GM19193 (cell line): ENCODE measurements around the gene PEAR1.

Experiments
- POLR2A ChIP-seq: IDR thresholded peaks from 4 replicates; pipeline ENCODE4 v1.6.1; 2011; ENCODE audit not compliant: insufficient read depth, insufficient read length; ENCODE audit errors: extremely low read depth

PEAR1 gene

DNA sequence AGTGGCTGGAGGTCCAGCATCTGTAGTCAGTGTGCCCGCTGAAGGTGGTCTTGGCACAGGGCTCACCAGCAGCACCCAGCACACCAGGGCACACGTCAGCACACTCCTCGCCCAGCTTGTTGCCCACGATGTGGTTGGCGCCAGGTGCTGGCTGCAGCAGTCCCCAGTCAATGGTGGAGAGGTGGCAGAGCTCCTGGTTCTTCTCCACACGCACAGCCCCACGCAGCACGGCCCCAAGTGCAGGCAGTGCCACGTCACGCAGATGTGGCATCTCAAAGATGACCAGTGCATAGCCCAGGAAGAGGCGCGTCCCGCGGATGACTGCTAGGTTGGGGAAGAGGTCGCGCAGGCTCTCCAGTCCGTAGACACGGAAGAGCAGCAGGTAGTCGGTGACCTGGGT lies 39.8 kb upstream of the PEAR1 start:
- no peak for TF ChIP-seq POLR2A

GRCh38 chr1:156854634-156855033 lies 38.9 kb upstream of the PEAR1 start:
- TF ChIP-seq POLR2A, result no peak

- TF ChIP-seq POLR2A, result no peak
Observed at GRCh38 chr1:156856282-156856785, 37.2 kb upstream of the PEAR1 start.

DNA sequence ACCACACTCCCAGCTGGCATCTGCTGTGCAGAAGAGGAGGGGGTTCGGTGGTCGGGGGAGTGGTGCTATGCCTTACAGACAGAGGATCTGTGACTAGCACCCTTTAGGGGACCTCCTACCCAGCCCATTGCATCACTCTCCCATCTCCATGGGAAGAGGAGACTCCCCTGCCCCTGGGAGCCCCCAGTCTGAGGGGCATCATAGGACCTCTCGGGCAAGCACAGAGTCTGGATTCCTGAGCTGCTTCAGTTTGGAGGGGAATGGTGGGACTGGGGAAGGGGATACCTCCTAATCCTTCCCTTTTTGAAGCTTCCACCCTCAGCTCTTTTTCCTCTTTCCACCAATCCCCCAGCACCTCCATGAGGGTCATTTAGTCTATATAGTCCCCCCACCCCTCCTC lies 36.0 kb upstream of the PEAR1 start:
- TF ChIP-seq POLR2A, result no peak

GRCh38 chr1:156858555-156858956 lies 35.0 kb upstream of the PEAR1 start:
- no peak for TF ChIP-seq POLR2A

- TF ChIP-seq POLR2A, result no peak
Observed at GRCh38 chr1:156858959-156859522, 34.5 kb upstream of the PEAR1 start, which contains the start of gene INSRR. INSRR (minus strand) TSS chr1:156859117; CDS start chr1:156858621, 496 bp downstream.

GRCh38 chr1:156859523-156860112 lies 33.9 kb upstream of the PEAR1 start:
- TF ChIP-seq POLR2A, result no peak

DNA sequence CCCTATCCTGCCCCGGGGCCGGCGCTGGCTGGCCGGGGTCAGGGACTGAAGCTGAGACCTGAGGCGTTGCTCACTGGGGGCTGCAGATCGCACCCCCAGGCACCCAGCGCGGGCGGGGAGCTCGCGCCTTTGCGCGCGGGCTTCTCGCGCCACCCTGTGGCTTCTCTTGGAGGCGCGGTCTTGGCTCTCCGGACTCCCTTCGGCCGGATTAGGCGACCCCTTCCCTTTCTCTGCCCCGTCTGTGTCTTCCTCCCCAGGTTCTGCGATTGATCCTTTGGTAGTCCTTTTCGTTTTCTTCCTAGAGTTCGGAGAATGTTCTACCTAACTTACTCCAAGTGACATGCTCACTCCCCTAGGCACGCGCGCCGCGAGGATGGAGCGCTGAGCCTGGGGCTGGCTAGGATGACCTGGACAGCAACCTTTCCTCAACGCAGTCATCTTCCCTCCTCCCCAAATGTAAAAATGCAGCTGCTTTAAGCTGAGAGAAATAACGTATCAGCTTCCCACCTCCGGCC lies 33.3 kb upstream of the PEAR1 start:
- no peak for TF ChIP-seq POLR2A

GRCh38 chr1:156860628-156861423 lies 32.7 kb upstream of the PEAR1 start, which contains the start of gene NTRK1:
NTRK1 (plus strand) TSS chr1:156860865; CDS start chr1:156860935, 70 bp downstream.
- no peak for TF ChIP-seq POLR2A

GRCh38 chr1:156862584-156862983 lies 30.9 kb upstream of the PEAR1 start:
- no peak for TF ChIP-seq POLR2A

- TF ChIP-seq POLR2A, result no peak
Observed at GRCh38 chr1:156862997-156863599, 30.4 kb upstream of the PEAR1 start.

- no peak for TF ChIP-seq POLR2A
Observed at GRCh38 chr1:156863631-156864030, 29.9 kb upstream of the PEAR1 start.

DNA sequence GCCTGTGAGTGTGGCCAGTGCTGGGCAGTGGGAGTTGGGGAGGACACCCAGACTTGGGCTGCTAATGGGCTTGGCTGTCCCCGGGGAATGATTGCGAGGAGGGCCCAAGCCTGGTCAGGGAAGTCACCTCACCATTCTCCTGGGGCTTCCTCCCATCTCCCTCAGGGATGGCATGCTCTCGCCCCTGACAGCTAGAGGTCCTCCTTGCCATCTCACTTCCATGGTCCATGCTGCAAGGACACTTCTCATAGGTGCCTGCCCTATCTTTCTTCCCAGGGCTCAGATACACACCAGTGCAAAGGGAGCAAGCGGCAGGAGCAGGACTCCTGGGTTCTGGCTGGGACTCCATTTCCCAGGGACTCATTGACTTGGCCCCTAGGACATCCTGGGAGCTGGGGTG lies 28.7 kb upstream of the PEAR1 start:
- no peak for TF ChIP-seq POLR2A

DNA sequence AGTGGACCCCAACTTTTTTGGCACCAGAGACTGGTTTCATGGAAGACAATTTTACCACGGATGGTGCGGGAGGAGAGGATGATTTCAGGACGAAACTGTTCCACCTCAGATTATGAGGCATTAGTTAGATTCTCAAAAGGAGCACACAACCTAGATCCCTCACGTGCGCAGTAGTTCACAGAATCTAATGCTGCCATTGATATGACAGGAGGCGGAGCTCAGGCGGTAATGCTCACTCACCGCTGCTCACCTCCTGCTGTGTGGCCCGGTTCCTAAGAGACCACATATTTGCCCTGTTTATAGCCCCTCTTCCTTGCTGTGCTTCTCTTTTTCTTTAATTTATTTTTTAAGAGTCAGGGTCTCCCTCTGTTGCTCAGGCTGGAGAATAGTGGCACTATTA lies 28.3 kb upstream of the PEAR1 start:
- TF ChIP-seq POLR2A, result no peak

- TF ChIP-seq POLR2A, result no peak
Observed at GRCh38 chr1:156865865-156866248, 27.7 kb upstream of the PEAR1 start.
